Omental fat pad (tissue), 4 donors: ENCODE data around the gene FCRL4. TPM values are rescaled to one million over a fixed set of nuclear protein-coding genes. Genes with fewer than 3 reads are reported as not detected.

Experiments used
- ATAC-seq: fragments of 150-250 bp; one replicate; pipeline ENCODE4 v1.9.1; 2016; ENCODE audit warnings: mild to moderate bottlenecking, moderate library complexity; ENCODE audit not compliant: low FRiP score
- DNase-seq: peaks from one replicate; pipeline ENCODE4 v3.0.0-alpha.2; 2019; ENCODE audit warnings: low spot score
- total RNA-seq, 4 donors: library from RNA; depleted of rRNA; stranded (reverse); fragments of >200 nt; gene quantifications; one replicate each; pipeline ENCODE4 v1.1.0, GENCODE V29; 2016
- TF ChIP-seq, protein P1 (sequence below), 3 donors: fragments of 450-650 bp; IDR thresholded peaks; one replicate each; pipeline ENCODE4 v1.5.1; 2016 to 2017; ENCODE audit warnings: antibody characterized with exemption in 3 of 3, mild to moderate bottlenecking in 3 of 3, moderate library complexity in 2 of 3

FCRL4 gene
- total RNA-seq, 4 donors from 2014 or later: not detected

DNA sequence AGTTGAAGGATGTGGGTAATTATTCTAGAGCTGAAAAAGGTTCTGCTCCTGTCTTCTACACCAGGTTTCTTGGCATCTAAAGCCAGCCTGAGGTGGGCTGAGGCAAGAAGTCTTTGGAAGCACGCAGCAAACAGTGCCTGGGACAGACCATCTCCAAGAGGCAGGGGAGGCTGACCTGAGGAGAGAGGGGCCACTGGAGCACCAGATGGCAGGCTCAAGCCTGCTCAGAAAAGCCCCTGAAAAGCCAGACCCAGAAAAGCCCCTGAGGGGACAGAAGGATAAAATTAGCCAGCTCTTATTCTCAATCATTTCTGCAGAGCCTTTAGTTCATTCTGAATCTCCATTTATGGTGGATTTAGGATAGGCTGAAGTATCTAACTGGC lies 17.1 kb downstream of the FCRL4 start:
- TF ChIP-seq, protein P1, sequence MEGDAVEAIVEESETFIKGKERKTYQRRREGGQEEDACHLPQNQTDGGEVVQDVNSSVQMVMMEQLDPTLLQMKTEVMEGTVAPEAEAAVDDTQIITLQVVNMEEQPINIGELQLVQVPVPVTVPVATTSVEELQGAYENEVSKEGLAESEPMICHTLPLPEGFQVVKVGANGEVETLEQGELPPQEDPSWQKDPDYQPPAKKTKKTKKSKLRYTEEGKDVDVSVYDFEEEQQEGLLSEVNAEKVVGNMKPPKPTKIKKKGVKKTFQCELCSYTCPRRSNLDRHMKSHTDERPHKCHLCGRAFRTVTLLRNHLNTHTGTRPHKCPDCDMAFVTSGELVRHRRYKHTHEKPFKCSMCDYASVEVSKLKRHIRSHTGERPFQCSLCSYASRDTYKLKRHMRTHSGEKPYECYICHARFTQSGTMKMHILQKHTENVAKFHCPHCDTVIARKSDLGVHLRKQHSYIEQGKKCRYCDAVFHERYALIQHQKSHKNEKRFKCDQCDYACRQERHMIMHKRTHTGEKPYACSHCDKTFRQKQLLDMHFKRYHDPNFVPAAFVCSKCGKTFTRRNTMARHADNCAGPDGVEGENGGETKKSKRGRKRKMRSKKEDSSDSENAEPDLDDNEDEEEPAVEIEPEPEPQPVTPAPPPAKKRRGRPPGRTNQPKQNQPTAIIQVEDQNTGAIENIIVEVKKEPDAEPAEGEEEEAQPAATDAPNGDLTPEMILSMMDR (IDR thresholded peaks at IDR 0.05): no peak
- ATAC-seq: no peak
- DNase-seq: no peak

GRCh38 chr1:157580179-157580827 lies 17.6 kb downstream of the FCRL4 start:
- ATAC-seq: no peak
- TF ChIP-seq, protein P1 (IDR thresholded peaks at IDR 0.05): no peak
- no peak for DNase-seq

DNA sequence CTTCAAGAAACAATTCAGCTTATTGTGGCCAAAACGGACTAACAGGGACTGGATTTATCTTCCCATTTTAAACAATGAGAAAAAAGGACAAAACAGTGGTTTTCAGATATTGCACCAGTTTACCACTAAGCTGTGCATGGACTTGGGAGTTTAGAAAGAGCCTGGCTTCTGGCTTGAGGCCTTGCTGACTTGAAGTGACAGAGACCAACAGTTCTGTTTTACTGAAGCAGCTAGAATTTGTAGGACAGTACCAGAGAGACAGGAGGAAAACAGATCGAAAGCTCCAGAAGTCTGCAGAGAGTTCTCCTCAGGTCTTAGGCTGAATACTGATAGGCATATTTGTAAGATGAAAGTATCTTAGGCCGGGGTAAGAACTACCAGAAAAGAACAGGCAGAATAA lies 20.5 kb downstream of the FCRL4 start:
- ATAC-seq (no peak), DNase-seq (no peak)
- TF ChIP-seq, protein P1 (IDR thresholded peaks at IDR 0.05): no peak

GRCh38 chr1:157575744-157576143 lies 22.1 kb downstream of the FCRL4 start:
- DNase-seq (no peak), ATAC-seq (no peak)
- TF ChIP-seq, protein P1 (IDR thresholded peaks at IDR 0.05): no peak

- ATAC-seq: no peak
- TF ChIP-seq, protein P1 (IDR thresholded peaks at IDR 0.05): no peak
- no peak for DNase-seq
These were observed 23.0 kb downstream of the FCRL4 start for GRCh38 chr1:157574836-157575235.

DNA sequence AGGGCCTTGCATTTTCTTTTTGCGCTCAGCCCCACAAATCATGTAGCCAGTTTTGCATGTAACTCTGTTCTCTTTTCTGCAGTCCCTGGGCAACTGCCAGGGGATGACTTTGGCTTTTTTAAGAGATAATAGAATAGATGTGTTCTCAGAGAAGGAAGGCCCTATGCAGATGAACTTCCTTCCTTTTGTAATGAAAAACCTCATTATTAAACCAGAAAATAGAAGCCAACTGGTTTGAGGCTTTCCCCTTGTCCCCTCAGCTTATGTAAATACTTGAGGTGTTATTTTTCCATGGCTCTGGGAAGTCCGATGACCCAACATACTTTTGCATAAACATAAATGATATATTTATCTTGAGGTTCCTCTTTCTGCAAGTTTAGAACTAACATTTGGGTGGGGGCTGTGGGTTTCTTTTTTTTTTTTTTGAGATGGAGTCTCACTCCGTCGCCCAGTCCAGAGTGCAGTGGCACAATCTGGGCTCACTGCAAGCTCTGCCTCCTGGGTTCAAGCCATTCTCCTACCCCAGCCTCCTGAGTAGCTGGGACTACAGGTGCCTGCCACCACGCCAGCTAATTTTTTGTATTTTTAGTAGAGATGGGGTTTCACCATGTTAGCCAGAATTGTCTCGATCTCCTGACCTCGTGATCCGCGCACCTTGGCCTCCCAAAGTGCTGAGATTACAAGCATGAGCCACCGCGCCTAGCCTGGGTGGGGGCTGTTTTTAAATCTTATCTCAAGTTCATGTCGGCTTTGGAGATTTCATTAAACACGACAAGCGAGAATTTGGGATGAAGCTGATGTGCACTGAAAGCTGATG lies 31.2 kb downstream of the FCRL4 start:
- TF ChIP-seq, protein P1 (IDR thresholded peaks at IDR 0.05): no peak
- no peak for ATAC-seq
- no peak for DNase-seq

GRCh38 chr1:157562515-157562914 lies 35.4 kb downstream of the FCRL4 start:
- ATAC-seq (no peak), DNase-seq (no peak)
- TF ChIP-seq, protein P1 (IDR thresholded peaks at IDR 0.05): no peak
